ENCODE data around the gene TMEM234. TPM values are rescaled to one million over a fixed set of nuclear protein-coding genes. Genes with fewer than 3 reads are reported as not detected.
A peak's percentile ranks its signal among the peaks of the same experiment; 100 is the strongest.

The TMEM234 gene
- total and polyA plus RNA-seq, 2 of the 13 experiments (the other 11 are each of a cell fraction or from before 2014, with no cell fraction given) = 6.1 to 9.0 TPM

- TF ChIP-seq PAXIP1 (CRISPR knock-in tag; conservative IDR thresholded peaks at IDR 0.05) (peak; percentile 35; the same call in 1 of the 2 replicates), ZFP36L2 (CRISPR knock-in tag; IDR thresholded peaks at IDR 0.05) (no peak), ZNF33A (CRISPR knock-in tag; IDR thresholded peaks at IDR 0.05; ENCODE audit: borderline replicate concordance) (no peak), ZNF709 (CRISPR knock-in tag; IDR thresholded peaks at IDR 0.05) (0 out of 2 replicates have a peak, but pooled peaks have one; percentile 5), EP300 (IDR thresholded peaks at IDR 0.05; ENCODE audit: low read depth in 2 of 2, low read length in 2 of 2) (no peak), EP300 (CRISPR knock-in tag; IDR thresholded peaks at IDR 0.05; ENCODE audit: borderline replicate concordance) (no peak), ZNF788 (CRISPR knock-in tag; IDR thresholded peaks at IDR 0.05; ENCODE audit: borderline replicate concordance) (no peak), GMEB2 (CRISPR knock-in tag; IDR thresholded peaks at IDR 0.05; ENCODE audit: low read depth) (no peak), ZNF431 (CRISPR knock-in tag; IDR thresholded peaks at IDR 0.05; ENCODE audit: borderline replicate concordance, low read depth) (no peak), ZNF737 (CRISPR knock-in tag; IDR thresholded peaks at IDR 0.05; ENCODE audit: borderline replicate concordance) (no peak), BCL3 (CRISPR knock-in tag; IDR thresholded peaks at IDR 0.05) (no peak), ELF1 (CRISPR knock-in tag; IDR thresholded peaks at IDR 0.05) (peak; percentile 96), KLF11 (CRISPR knock-in tag; IDR thresholded peaks at IDR 0.05) (no peak), ZFP36L1 (CRISPR knock-in tag; IDR thresholded peaks at IDR 0.05) (no peak), TBP (CRISPR knock-in tag; IDR thresholded peaks at IDR 0.05) (no peak), ZBTB26 (CRISPR knock-in tag; IDR thresholded peaks at IDR 0.05; ENCODE audit: borderline replicate concordance) (no peak), ZBTB7B (CRISPR knock-in tag; IDR thresholded peaks at IDR 0.05) (no peak), ZNF567 (CRISPR knock-in tag; IDR thresholded peaks at IDR 0.05; ENCODE audit: borderline replicate concordance) (no peak), CREM (IDR thresholded peaks at IDR 0.05) (peak; percentile 86), CREM (CRISPR knock-in tag; IDR thresholded peaks at IDR 0.05) (no peak), SMARCC2 (IDR thresholded peaks at IDR 0.05) (no peak), ZNF749 (CRISPR knock-in tag; IDR thresholded peaks at IDR 0.05; ENCODE audit: borderline replicate concordance) (no peak), XBP1 (CRISPR knock-in tag; IDR thresholded peaks at IDR 0.05) (no peak), POLR2A (IDR thresholded peaks at IDR 0.05; ENCODE audit: insufficient read depth in 1 of 2, low read depth in 2 of 2, low read length in 2 of 2) (peak; percentile 73 to 77)
Measured at GRCh38 chr1:32221980-32222755, at the start of gene TMEM234, which contains the start of gene EIF3I (continued).
